GM18858 (cell line): ENCODE results near the gene TPK1.
"Not testable (repeated sequence)": the region's sequence is repeated elsewhere in the genome, so short reads cannot be mapped to it uniquely, and the experiment has no call there.

Source experiments
- ATAC-seq: cut with Tn5 transposase; IDR thresholded peaks from one replicate; pipeline ENCODE4 v1.9.1; 2021; ENCODE audit not compliant: unreplicated experiment

The TPK1 gene

GRCh38 chr7:144728551-144728950 lies 107.3 kb downstream of the TPK1 start:
- no peak for ATAC-seq

GRCh38 chr7:144726840-144727239 lies 109.0 kb downstream of the TPK1 start:
- ATAC-seq = not testable (repeated sequence)

DNA sequence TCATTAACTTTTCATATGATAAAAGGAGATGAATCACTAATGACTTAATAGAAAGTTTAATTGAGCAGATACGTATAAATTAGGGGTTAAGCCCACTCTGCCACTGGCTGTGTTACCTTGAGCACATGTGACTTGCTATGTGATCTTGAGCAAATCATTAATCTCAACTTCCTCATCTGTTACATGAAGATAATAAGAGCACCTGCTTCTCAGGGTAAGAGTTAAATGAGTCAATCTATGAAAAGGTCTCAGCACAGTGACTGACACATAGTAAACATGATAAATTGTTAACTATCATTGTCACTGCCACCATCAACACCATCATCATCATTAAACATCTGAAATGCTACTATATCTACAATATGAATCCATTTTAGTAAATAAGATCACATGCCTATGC lies 110.8 kb downstream of the TPK1 start:
- ATAC-seq = peak; percentile 99

GRCh38 chr7:144723301-144723700 lies 112.6 kb downstream of the TPK1 start:
- no peak for ATAC-seq

- no peak for ATAC-seq
These were observed 115.1 kb downstream of the TPK1 start for GRCh38 chr7:144720710-144721109.

DNA sequence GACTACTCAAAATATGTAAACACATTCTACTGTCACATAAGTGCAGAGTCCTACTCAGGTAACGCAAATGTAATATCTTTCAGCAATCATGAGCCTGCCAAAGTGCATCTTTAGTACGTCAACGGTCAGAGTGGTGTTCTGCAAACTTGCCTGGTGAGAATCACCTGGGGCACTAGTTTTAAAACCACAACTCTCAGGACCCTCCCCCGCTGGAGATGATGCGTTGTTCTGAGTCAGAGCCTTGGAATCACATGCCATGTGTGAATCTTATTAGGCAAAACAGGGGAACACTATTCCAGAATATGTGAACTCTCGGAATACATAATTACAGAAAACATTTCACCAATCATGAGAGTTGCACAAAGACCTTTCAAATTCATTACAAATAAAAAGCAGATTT lies 115.7 kb downstream of the TPK1 start:
- no peak for ATAC-seq

GRCh38 chr7:144717720-144718119 lies 118.1 kb downstream of the TPK1 start:
- ATAC-seq = no peak

GRCh38 chr7:144713850-144714249 lies 122.0 kb downstream of the TPK1 start:
- ATAC-seq = no peak

DNA sequence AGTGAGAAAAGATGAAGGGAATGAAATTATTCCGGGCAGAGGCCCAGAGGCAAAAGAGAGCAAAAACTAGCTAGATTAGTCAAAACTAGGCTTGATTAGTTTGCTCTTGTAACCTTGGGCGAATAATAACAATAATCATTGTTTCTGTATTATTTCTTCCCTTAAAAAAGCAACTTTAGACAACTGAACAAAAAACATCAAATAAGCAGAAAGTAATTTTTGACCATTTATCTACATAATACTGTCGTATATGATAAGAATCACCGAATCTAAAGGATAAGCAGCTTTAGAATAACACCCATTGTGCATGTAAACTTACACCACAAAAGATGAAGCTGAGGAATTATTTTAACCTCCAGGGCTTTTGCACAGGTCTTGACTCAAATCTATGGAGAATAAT lies 125.1 kb downstream of the TPK1 start:
- ATAC-seq = no peak

- no peak for ATAC-seq
These were observed 126.8 kb downstream of the TPK1 start for GRCh38 chr7:144709066-144709465.

- no peak for ATAC-seq
These were observed 144.6 kb downstream of the TPK1 start for GRCh38 chr7:144691240-144691639.

- no peak for ATAC-seq
These were observed 153.1 kb downstream of the TPK1 start for GRCh38 chr7:144682581-144683280.

DNA sequence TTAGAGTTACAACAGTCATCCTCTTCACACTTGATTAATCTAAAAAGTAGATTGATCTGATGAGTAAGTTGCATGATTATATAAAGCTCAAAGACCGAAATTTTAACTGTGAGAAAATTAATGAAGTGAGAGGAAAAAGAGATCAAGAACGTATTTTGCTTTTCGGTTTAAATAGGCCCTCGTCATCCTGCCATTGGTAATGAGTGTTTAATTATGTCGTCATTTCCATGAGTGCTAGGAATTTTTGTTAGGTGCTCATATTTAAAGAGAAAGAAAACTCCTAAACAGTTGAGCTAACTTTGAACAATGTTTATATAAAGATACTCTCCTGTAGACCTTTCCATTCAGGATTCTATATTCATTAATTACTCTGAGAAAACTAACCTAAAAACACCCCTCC lies 159.4 kb downstream of the TPK1 start:
- ATAC-seq = no peak

GRCh38 chr7:144674550-144674949 lies 161.3 kb downstream of the TPK1 start:
- no peak for ATAC-seq

DNA sequence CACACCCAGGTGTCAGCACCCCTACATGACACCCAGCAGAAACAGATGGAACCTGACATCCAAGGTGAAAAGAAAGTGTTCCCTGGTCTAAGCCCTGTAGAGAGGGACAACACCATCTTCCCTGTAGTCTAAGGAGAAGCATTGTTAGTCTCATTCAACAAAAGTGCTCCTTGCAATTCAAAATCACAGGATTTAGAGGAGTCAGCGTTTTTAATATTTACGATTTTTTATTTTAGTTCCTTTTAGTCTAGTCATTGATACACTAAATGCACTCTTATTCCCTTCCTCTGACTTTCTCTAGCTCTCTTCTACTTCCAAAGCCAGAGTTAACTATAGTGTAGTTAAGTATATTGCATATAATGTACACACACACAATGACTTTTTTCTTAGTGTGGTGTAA lies 163.0 kb downstream of the TPK1 start:
- ATAC-seq = no peak

- ATAC-seq = no peak
These were observed 164.4 kb downstream of the TPK1 start for GRCh38 chr7:144671429-144671828.

DNA sequence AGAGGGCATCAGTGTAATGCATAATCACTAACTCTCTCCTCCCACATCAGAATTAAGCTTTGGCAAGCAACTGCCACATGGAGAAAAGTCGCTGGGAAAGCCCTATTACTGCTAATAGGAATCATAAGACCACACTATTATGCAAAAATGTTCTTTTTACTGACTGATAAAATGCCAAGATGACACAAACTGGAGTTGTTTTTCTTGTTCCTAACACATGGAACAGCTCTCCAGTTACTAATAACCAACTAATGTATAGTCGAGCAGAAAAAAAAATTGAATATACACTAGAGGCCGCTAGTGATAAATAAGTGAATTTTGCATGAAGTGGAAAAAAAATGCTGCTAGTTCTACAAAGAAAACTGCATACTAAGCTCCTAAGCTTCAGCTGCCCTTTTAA lies 165.6 kb downstream of the TPK1 start:
- ATAC-seq = no peak

GRCh38 chr7:144668503-144668902 lies 167.3 kb downstream of the TPK1 start:
- ATAC-seq = no peak

DNA sequence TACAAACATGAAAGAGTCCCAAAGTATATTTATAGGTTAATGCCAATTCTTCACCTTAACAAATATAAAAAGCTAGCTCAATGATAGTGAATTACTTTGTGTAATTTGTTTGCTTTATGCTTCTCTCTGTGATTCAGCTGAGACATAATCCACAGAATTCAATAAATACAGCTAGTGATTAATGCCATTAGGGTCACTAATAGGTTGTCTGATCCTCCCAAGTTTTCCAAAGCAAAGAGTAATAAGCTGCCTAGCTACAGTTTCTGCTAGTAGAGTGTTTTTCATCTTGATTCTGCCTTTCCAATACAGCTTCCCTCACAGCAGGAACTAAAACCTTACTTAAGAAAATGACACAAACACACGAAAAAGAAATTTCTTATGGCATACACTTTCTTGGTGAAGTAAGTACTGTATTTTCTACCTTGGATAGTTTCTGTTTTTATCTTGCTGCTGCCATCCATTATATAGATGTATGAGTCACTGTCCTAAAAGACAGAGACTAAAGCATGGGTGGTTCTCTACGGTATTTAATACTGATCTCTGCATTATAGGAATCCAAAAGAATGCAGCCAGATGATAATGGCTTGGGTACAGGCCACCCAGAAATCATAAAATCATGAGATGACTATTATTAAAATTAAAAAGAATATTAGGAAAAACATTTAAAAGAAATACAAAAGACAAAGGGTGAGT lies 170.0 kb downstream of the TPK1 start:
- no peak for ATAC-seq

DNA sequence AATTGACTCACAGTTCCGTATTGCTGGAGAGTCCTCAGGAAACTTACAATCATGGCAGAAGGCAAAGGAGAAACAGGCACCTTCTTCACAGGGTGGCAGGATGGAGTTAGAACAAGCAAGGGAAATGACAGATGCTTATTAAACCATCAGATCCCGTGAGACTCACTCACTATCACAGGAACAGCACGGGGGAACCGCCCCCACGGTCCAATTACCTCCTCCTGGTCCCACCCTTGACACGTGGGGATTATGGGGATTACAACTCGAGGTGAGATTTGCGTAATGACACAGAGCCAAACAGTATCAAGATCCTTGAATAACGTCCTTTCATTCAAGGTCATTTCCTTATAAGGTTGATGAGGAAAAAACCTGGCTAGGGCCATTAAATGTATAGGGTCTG lies 176.6 kb downstream of the TPK1 start:
- no peak for ATAC-seq

DNA sequence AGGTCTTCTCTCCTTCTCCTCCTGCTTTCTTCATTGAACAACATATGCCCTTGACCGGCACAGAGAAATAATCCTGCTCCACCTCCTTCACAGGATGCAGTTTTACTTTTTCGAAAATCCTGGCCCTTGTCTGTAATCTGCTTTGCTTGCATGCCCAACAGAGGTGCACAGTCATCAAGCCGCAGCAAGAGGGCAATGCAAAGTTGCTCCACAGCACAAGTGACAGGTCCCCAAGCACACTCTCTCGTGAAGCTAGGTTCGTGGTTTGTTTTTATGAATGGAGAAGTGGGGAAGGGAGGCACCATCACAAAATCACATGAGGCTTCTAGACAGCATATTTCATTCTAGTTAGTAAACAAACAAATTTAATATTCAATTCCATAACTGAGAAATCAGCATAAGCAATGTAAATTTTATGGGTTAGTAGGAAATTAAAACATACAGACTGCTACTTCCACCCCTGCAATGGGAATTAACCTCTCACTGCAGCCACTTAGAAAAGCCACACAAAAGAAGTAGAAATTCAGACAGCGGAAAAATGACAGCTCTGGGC lies 178.8 kb downstream of the TPK1 start:
- ATAC-seq = peak; percentile 34

- peak; percentile 45 for ATAC-seq
These were observed 182.4 kb downstream of the TPK1 start for GRCh38 chr7:144653449-144653848.
